BJ (cell line): Measurements from ENCODE around the gene NFATC1. TPM values are rescaled to one million over a fixed set of nuclear protein-coding genes. Genes with fewer than 3 reads are reported as not detected.

Source experiments
- CTCF ChIA-PET: fragments of 350-600 bp; formaldehyde crosslinking; extraction: SDS; loops from one replicate; lab custom pipeline; 2021; ENCODE audit warnings: antibody characterized with exemption, inconsistent platforms; lab: Yijun Ruan, JAX
- POLR2A ChIA-PET: fragments of 300-600 bp; sonication (Branson Sonifier 250); formaldehyde crosslinking; extraction: SDS; loops from one replicate; lab custom pipeline; 2021; ENCODE audit warnings: antibody characterized with exemption; lab: Charles Lee
- DNase-seq: peaks from one replicate; pipeline ENCODE4 v3.0.0-alpha.2; 2011; ENCODE audit warnings: low read depth
- H3K27me3 ChIP-seq: 2 replicates; pipeline ENCODE4 v1.6.0; 2011; ENCODE audit warnings: low read length; ENCODE audit not compliant: control insufficient read depth, insufficient read depth
- H3K36me3 ChIP-seq: 2 replicates; pipeline ENCODE4 v1.5.1; 2011; ENCODE audit warnings: low read length; ENCODE audit not compliant: control insufficient read depth, insufficient read depth
- H3K4me3 ChIP-seq: 2 replicates; pipeline ENCODE4 v1.5.1; 2011; ENCODE audit warnings: low read depth, mild to moderate bottlenecking, control low read depth, low read length
- CTCF ChIP-seq: IDR thresholded peaks from 2 replicates; pipeline ENCODE4 v1.5.1; 2011; ENCODE audit warnings: low read depth, mild to moderate bottlenecking, control low read depth, inconsistent platforms, low read length, moderate library complexity; ENCODE audit not compliant: insufficient read depth
- polyA plus RNA-seq: library from polyadenylated mRNA; depleted of rRNA; stranded (reverse); fragments of >200 nt; gene quantifications from 2 replicates; pipeline ENCODE4 v1.2.3, GENCODE V29; 2011

Gene NFATC1
- polyA plus RNA-seq, 1 experiment = 1.2 TPM

GRCh38 chr18:79477711-79478483 is 82.2 kb downstream of the NFATC1 start:
- ChIA-PET POLR2A (no interaction called here), CTCF (interaction anchor here (0.6 kb wide), 1 partner anchor 10 kb away, joined by 3 read pairs; no protein-coding TSS in a partner anchor)
- no peak for TF ChIP-seq CTCF
- Histone ChIP-seq H3K4me3 (no peak overlapping the region), H3K36me3 (no peaks in the 10 kb centered on the region), H3K27me3 (no peaks in the 10 kb centered on the region)
- DNase-seq = no peak

DNA sequence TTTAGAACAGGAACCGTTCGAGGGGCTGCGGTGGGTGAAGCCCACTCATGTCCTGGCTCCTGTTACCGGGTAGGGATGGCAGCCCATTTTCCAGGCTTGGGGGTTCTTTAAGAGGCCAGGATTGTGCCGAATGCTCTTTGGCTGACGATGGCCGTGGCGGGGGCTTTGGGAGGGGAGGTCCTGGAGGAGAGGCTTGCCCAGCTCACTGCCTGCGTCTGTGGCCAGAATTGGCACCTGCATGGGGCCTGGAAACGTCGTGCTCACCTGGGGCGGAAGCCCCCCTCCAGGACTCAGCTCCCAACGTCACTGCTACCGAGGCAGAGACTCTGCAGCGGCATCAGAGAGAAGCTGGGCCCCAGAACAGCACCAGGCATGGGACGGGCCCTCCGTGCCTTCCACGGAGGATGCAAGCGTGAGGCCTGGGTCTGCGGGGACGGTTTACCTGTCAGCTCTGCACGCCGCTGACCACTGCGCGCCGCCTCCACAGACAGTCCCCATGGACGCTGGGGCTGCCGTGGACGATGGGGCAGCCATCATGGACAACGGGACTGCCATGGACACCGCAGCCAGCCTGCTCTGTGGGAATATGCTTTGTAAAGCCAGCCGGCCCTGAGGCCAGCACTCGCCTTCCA is 82.9 kb downstream of the NFATC1 start:
- TF ChIP-seq CTCF = no peak
- DNase-seq = no peak
- Histone ChIP-seq H3K4me3 (no peak overlapping the region), H3K27me3 (no peaks in the 10 kb centered on the region), H3K36me3 (no peaks in the 10 kb centered on the region)
- ChIA-PET POLR2A (no interaction called here), CTCF (no interaction called here)

- TF ChIP-seq CTCF = no peak
- DNase-seq = no peak
- H3K27me3 ChIP-seq = no peaks in the 10 kb centered on the region
- H3K4me3 ChIP-seq = no peak overlapping the region
- H3K36me3 ChIP-seq = no peaks in the 10 kb centered on the region
- POLR2A ChIA-PET = no interaction called here
- CTCF ChIA-PET = interaction anchor here (1.0 kb wide), 1 partner anchor 28 kb away, joined by 3 read pairs; no protein-coding TSS in a partner anchor
Measured at GRCh38 chr18:79479116-79479760, 83.5 kb downstream of the NFATC1 start.

GRCh38 chr18:79479761-79480161 is 84.0 kb downstream of the NFATC1 start:
- no peak for TF ChIP-seq CTCF
- no peak for DNase-seq
- no peaks in the 10 kb centered on the region for H3K36me3 ChIP-seq
- H3K4me3 ChIP-seq = no peak overlapping the region
- CTCF ChIA-PET = interaction anchor here (1.0 kb wide), 1 partner anchor 27 kb away, joined by 3 read pairs; no protein-coding TSS in a partner anchor
- POLR2A ChIA-PET = no interaction called here
- no peaks in the 10 kb centered on the region for H3K27me3 ChIP-seq
